GM19468 (cell line): ENCODE data around the gene CHRNB2.
"Not testable (repeated sequence)": the region's sequence is repeated elsewhere in the genome, so short reads cannot be mapped to it uniquely, and the experiment has no call there.

Experiments used
- ATAC-seq: cut with Tn5 transposase; IDR thresholded peaks from one replicate; pipeline ENCODE4 v1.9.1; 2021; ENCODE audit warnings: mild to moderate bottlenecking, moderate library complexity, moderate number of reproducible peaks; ENCODE audit not compliant: unreplicated experiment; ENCODE audit errors: extremely low read depth

The CHRNB2 gene

GRCh38 chr1:154567386-154568156 lies at the start of gene CHRNB2:
Gene CHRNB2, plus strand, starts transcription at chr1:154567778. Its CDS starts 267 bp downstream, at chr1:154568045.
- ATAC-seq: no peak

DNA sequence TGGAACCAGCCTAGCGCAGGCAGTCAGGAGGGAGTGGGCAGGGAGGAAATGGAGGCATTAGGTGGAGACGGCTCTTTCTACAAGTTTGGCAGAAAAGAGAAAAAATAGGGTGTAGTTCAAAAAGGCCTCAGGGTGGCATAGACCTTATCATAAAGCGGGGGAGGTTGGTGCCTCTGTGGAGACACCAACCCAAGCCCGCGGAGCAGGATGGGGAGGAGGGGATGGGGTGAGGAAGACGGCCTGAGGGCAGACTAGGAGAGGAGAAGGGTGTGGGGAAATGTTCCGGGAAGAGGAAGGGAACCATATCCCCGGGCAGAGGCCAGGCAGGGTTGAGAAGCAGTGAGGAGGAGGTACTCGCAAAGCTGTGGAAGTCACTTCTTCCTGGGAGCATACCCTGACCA lies 48.0 kb upstream of the CHRNB2 start:
- no peak for ATAC-seq

GRCh38 chr1:154520333-154520732 lies 47.2 kb upstream of the CHRNB2 start:
- no peak for ATAC-seq

GRCh38 chr1:154521695-154522094 lies 45.9 kb upstream of the CHRNB2 start:
- ATAC-seq: no peak

DNA sequence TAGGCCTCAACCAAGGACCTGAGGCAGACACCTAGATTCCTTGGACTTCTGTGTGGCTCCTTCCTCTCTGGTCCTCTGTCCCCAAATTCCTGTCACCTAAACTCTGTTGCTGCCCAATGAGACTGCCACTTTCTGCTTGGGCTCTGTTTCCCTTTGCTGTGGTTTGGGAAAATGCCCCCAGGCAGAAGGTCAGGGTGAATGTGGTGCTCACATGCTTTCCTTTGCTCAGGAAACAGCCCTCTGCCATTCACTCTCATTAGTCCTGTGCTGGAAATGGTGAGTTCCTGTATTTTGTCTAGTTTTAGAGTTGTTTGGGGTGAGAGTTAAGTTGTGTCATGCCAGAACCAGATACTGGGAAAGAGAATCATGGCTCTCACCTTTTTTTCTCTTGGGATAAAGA lies 42.7 kb upstream of the CHRNB2 start:
- ATAC-seq: no peak

DNA sequence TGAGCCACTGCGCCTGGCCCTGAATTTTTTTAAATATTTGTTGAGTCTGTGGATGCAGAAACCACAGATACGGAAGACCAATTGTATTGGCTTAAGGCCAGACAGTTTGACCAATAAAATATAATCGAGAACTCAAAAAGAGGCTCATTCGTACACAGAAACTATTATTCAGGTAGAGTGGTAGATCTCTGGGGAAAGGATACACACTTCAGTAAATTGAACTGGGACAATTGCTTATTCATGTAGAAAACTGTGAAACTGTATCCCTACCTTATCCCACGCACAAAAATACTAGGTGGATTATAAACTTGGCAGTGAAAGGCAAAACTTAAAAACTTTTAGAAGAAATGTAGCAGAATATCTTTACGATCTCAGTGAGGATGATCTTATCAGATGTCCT lies 40.4 kb upstream of the CHRNB2 start:
- no peak for ATAC-seq

DNA sequence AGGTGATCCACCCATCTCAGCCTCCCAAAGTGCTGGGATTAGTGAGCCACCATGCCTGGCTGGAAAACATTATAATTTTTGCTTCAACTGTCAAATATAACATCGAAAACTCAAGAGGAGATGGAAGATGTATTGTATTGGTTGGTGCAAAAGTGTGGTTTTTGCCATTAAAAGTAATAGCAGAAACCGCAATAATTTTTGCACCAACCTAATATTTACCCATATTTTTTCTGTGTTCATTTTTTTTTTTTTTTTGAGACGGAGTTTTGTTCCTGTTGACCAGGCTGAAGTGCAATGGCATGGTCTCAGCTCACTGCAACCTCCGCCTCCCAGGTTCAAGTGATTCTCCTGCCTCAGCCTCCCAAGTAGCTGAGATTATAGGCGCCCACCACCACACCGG lies 38.3 kb upstream of the CHRNB2 start:
- no peak for ATAC-seq

- ATAC-seq: not testable (repeated sequence)
Observed at GRCh38 chr1:154531950-154532349, 35.6 kb upstream of the CHRNB2 start.

DNA sequence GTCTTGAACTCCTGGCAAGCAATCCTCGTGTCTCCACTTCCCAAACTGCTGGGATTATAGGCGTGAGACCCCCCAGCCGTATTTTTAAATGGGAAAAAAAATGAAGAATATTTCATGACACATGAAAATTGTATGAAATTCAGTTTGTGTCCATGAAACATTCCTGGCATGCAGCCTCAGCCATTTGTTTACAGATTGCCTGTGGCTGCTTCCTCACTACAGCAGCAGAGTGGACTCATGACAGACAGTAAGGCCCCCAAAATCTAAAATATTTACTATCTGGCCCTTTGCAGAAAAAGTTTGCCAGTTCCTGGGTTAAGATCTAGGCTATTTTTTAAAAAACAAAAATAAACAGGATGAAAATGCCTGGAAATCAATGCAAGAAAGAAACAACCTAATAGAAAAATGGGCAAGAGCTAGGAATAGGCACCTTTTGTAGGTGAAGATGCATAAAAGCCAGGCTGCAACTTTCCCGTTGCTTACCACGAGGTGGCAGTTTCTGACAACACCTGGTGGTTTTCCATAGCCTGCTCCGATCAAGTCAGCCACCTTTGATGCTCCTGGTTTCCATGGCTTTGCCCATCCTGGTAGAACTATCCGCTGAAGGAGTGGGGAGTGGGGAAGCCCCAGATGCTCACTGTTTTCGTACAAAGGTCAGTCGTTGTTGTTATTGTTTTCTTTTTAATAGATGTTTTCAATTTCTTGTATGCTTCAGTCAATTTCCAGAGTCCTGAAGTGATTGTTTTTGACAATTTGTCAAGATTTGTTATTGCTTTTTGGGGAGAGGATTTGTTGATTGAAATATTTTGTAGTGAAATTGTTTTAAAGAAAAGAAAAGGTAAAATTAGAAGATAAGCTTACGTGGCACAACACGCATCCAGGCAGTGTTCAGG lies 33.4 kb upstream of the CHRNB2 start:
- ATAC-seq: no peak

GRCh38 chr1:154536570-154536969 lies 31.0 kb upstream of the CHRNB2 start:
- no peak for ATAC-seq

- ATAC-seq: no peak
Observed at GRCh38 chr1:154539486-154540483, 27.8 kb upstream of the CHRNB2 start.

- no peak for ATAC-seq
Observed at GRCh38 chr1:154541231-154541630, 26.3 kb upstream of the CHRNB2 start.

- ATAC-seq: no peak
Observed at GRCh38 chr1:154546264-154547063, 21.1 kb upstream of the CHRNB2 start.

GRCh38 chr1:154547105-154547732 lies 20.4 kb upstream of the CHRNB2 start:
- no peak for ATAC-seq

DNA sequence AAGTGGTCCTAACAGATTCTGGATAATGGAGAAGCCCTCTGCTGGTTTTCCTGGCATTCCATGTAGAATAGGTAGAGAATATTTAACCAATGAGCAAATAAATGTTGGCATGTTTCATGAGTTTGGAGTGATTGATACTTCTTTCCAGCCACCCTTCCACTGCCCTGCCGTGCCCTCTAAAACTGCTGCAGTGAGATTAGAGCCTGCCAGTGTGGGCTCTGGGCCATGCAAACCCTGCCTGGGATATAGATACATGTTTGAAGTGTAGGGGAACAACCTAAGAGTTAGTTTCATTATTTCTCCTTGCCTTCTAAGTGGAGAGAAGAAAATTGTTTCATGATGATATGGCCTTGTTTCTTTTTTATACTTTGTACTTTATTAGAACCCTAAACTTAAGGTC lies 19.6 kb upstream of the CHRNB2 start:
- ATAC-seq: no peak

DNA sequence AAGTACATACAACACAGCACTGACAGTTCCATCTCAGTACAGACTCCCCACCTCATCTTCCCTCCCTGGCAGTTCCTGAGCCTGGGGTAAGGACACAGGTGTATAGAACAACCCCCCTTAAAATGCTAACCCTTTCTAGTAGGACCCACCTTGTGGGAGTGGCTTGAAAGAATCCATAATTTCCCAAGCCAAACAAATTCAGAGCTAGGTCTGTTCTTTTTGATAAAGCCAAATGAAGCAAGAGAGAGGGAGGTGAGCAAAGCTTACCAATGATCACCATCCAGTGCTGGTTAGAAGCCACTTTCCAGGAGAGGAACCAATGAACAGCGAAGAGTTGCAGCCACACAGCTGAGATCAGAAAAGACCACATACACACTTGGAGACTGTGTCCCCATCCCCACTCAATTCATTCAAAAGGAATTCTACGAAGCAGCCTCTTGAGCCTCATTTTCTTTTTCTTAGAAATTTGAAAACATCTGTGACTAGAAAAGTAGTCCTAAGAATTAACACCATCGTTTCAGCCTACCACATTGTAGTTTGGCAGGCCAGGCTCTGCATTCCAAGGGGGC lies 18.3 kb upstream of the CHRNB2 start:
- ATAC-seq: no peak

DNA sequence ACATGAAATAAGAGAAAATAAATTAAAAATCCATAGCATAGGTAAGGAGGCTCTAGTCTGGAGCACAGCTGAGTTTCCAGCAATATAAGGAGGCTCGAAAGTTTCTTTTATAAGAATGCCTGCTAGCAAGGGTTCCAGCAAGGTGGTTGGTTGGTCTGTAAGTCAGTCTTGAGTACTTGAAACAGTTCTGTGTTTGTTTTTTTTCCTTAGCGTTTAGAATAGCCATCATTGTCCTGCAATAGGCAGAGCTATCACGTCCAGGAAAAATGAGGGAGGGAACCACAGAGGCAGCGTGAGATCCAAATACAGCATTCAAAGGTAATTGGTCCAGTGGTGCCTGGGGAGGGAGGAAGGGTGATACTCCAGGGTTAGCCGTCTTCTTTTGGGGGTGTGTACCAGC lies 17.5 kb upstream of the CHRNB2 start:
- ATAC-seq: no peak

DNA sequence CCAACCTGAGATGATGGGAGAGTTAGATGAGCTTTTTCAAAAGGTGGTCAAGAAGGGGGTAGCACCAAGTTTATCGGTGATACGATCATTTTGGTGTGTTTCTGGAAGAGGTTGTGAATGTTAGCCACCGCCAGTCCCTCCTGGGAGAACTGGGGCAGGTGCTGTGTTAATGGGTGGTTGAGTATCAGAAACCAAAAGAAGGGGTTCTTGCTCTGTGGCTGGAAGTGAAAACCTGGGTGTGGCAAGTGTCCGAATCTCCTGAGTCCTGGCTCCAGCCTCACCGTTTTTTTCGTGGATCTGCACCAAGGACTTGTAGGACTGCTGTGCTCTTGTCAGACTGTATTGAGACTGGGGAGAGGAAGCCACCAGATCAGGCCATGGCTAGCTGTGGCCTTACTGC lies 16.9 kb upstream of the CHRNB2 start:
- ATAC-seq: no peak

DNA sequence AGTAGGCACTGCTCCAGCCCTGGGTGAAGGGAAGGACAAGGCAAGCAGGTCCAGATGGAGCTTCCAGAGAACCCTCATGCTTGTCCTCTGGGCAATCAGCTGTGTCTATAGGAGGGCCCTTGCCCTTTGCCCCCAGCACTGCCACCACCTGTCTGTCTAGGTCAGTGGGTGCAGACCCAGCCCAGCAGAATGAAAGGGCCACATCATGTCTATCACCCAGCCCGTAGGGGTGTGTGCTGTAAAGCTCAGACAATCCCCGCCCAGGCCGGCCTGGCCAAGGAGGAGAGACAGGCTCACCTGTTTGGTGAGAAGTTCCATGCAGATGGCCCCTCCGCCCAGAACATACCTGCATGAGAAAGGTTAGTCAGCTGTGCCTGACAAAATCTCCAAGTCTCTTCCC lies 16.1 kb upstream of the CHRNB2 start:
- no peak for ATAC-seq
